Sigmoid colon (tissue), 4 donors: ENCODE results near the gene SUPT5H.
A peak's percentile ranks its signal among the peaks of the same experiment; 100 is the strongest.

Experiments used
- CTCF ChIP-seq, 4 experiments: fragments of 450-650 bp in 3 of 4; fragments of 200-600 bp in 1 of 4; IDR thresholded peaks; one replicate each; pipeline ENCODE4 v1.5.1; 2016 to 2019; ENCODE audit warnings: antibody characterized with exemption in 4 of 4, mild to moderate bottlenecking in 3 of 4, moderate library complexity in 2 of 4
- EP300 ChIP-seq, 4 donors: sonication (generic); formaldehyde crosslinking; IDR thresholded peaks; one replicate each; pipeline ENCODE4 v1.6.1; 2017; ENCODE audit warnings: antibody characterized with exemption in 4 of 4
- POLR2A ChIP-seq, 2 donors: fragments of 450-650 bp; IDR thresholded peaks; one replicate each; pipeline ENCODE4 v1.6.1; 2016; ENCODE audit warnings: antibody characterized with exemption in 2 of 2, mild to moderate bottlenecking in 2 of 2, moderate library complexity in 2 of 2
- POLR2AphosphoS5 ChIP-seq, 4 donors: sonication (generic); formaldehyde crosslinking; IDR thresholded peaks; one replicate each; pipeline ENCODE4 v1.6.1; 2017; ENCODE audit warnings: antibody characterized with exemption in 4 of 4

- TF ChIP-seq CTCF (IDR thresholded peaks at IDR 0.05) (no peak), POLR2A (IDR thresholded peaks at IDR 0.05) (peak; percentile 99 to 100), POLR2AphosphoS5 (IDR thresholded peaks at IDR 0.05) (peak; percentile 100), EP300 (IDR thresholded peaks at IDR 0.05) (peak in 1 of 4 donors; percentile 27)
Observed at GRCh38 chr19:39406656-39407409, 38.5 kb upstream of the SUPT5H start, which contains the start of gene ZFP36.
